Myocyte (in vitro differentiated cells): ENCODE data around the gene SLC25A26. TPM values are rescaled to one million over a fixed set of nuclear protein-coding genes. Genes with fewer than 3 reads are reported as not detected.
"Not testable (repeated sequence)": the region's sequence is repeated elsewhere in the genome, so short reads cannot be mapped to it uniquely, and the experiment has no call there.

Source experiments
- DNase-seq: peaks from one replicate; pipeline ENCODE4 v3.0.0-alpha.2; 2012; ENCODE audit warnings: low read depth
- total RNA-seq: library from RNA; depleted of rRNA; stranded (reverse); fragments of >200 nt; gene quantifications from 2 replicates; pipeline ENCODE4 v1.2.3, GENCODE V29; 2014

SLC25A26 gene
- total RNA-seq, 1 donor from 2014 or later: 18.9 TPM

DNA sequence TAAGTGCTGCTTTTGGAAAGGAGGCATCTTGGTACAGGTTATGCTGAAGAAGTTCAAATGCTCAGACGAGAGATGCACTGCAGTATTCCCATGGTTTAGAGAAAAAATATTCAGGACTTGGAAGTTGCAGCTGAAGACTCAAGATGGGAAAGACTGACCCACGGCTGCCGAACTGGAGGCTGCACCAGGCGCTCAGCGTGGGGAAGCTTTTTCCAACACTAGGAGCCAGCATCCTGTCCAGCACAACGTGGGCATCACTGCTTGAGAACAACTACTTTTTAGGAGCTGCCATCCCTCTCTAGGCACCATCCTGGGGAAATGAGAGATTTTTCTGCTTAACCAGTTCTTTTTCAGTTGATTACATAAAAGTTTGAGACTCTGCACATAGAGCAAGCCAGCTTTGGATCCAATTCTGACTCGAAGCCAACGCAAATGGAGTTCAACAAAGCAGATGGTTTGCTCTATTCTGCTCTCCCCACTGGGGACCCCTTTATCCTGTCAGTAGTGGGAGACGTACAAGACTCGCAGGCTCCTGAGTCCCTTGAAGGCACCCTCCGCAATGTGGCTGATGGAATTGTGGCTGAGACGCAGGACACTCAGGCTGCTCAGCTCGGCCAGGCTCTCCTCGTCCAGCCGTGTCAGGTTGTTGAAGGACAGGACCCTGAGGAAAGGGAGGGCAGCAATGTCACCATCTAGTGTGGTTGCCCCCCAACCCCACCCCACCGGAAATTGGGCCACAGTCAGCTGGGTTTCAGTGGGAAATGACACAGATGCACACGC is 186.2 kb downstream of the SLC25A26 start:
- no peak for DNase-seq

DNA sequence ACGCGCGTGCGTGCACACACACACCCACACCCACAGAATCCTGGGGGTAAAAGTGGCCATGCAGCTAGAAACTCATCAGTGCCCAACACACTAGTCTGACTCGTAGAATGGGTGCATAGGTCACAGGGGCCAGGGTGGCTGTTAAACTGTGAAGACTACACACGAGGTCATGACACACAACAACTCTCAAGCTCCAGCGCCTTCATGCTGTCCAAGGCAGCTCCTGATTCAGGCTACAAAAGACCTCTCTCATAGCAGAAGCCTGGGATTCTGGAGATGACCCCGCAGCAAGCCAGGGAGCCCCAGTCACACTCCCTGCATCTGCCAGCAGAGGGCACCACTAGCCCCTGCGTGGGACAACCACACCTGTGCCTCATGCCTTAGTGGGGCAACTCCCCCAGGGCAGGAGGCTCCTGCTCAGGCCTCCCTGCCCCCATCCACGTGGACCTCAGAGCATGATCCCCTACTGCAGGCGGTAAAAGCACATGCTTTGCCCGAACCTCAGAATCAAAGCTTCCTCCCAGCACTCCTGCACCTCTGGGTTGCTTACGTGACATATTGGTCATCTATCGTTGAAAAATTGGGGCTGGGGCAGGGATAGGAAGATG is 186.9 kb downstream of the SLC25A26 start:
- peak; percentile 59 for DNase-seq

DNA sequence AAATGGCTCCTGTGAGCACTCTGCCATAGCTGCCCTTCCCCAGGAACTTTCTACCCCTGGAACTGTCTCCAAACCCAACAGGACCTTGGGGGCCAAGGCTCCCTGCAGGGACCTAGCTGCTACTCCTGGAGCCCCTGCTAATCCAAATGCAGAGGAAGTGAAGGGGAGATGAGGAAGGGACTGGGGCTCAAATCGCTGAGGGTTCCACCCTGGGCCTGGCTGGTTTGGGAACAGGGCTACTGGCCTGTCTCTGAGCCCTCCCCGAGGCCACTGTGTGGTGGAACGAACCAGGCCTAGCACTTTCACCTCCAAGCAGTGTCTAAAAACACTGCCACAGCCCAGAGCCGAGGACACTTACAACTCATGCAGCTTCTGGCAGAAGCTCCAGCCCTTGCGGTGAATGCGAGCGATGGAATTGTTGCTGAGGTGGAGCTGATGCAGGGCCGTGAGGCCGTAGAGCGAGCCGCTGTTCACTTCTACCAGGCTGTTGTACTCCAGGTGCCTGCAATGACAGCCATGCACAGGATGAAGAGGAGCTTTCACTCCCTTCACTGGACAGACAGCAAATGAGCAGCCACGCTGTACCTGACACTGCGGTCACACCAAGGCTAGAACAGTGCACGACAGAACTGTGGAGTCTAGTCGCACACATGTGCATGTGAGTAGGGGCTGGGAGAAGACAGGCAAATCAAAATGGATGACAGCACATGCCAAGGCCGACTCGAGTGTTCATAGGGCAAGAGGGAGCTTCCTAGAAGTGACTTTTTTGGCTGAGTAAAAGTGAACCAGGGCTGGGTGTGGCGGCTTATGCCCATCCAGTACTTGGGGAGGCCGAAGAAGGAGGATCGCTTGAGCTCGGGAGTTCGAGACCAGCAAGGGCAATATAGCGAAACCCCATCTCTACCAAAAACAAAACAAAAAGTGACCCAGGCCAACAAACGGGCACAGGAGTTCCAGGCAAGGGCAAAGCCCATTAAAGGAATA is 189.3 kb downstream of the SLC25A26 start:
- no peak for DNase-seq

DNA sequence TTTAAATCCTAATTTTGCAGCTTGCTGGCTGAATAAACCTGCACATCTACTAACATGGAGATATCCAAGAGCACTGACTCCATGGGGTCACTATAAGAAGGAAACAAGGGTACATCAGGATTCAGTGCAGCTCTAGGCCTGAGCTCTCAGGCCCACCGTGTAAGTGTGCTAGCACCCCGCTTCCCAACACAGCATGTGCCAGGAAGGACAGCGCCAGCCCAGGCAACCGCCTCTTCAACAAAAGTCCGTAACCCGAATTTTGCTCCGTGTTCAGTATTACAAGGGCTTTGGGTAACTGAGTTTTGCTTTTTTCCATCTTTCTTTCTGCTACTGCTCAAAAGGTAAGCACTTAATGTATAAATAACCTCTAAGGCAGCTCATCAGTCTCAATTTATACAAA is 190.2 kb downstream of the SLC25A26 start:
- no peak for DNase-seq

DNA sequence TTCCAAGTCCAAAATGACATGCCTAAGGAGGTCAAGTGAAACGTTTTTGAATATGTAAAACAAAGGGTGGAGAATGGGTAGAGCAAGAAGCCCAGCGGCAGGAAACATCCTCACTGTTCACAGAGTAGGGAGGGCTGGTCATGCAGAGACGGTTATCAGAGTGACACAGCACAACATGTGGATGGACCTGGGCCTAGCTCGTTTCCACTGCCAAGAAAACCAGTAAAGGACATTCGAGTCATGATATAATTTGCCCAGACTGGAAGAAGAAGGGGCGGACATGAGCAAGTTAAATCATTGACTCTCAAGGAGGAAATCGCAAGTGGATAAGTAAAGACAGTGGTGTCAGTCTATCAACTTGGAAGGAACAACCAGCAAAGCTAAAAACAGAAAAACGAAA is 190.7 kb downstream of the SLC25A26 start:
- no peak for DNase-seq

DNA sequence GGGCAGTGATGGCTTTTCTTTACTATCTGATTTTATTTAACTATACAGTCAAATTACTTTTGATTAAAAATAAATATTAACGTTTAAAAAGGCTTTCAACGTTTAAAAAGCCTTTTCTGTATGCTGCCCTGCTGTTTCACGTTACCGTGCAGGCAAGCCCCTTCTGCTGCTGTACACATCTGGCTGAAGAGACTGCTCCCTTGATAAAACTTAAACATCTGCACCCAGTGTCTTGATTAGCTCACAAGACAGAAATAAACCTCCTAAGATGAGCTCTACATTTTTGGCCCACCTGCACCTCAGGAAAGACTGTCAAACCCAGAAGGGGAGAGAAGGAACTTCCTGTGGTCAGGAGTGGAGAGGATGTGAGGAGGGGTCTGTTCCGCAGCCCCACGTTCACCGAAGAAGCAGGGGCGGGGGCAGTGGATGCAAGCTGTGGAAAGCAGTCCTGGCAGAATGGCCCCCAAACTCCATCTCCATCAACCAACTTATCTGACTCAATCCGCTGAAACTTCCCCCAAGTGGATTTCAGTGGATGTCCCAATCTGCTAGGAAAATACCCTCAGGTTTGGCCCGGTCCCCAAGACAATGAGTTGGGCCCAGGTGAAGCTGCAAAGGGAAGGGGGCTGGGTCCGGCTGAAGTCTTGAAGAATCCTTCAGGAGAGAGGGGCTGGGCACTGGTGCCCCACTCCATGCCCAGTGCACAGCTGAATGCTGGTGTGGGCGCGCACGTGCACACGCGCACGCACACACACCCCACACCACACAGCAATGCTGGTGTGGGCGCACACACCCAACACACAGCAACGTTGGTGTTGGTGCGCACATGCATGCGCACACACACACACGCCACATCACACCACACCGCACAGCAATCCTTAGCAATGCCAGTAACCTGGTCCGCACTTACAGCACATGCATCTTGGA is 191.4 kb downstream of the SLC25A26 start:
- no peak for DNase-seq

DNA sequence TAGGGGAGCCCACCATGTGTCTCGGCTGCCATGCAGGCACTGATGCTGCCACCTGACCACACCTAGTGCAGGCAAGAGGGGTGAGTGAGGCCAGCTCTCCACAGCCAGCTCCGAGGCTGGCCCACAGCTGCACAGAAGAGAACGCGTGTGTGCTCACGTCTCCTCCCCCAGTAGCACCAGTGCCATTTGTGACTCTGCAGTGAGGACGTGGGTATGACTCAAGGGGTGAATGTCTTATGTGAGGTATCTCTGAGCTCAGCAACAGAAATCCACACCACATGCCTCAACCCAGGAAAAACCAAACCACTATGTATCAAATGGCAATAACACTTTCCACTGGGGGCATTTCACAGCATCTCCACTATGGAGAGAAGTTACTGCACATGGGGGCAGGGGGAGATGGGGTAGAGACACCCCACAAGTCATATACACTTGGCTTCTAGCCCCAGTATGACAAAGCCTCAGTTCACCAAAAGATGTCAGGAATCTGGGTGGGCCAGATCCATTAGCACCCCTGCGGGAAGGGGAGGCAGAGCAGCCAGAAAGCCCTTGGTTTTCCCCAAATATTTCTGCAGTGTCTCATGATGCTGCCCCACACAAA is 192.4 kb downstream of the SLC25A26 start:
- peak; percentile 92 for DNase-seq

DNA sequence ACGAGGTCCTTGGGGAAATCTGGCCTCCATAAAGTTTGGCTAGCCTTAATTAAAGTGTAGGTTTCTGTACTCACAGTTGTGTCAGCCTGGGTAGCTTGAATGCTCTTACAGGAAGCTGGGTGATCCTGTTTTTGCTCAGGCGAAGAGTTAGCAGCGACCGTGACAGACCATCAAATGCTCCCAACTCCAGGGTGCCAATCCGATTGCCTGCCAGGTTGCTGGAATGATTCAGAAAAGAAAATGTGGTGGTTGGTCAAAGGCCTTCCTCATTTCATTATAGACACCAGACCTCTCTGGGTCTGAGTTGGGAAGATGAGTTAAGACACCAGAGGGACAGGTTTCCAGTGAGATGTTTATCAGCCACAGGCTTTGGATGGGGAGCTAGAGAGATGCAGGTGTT is 194.0 kb downstream of the SLC25A26 start:
- DNase-seq: no peak

DNA sequence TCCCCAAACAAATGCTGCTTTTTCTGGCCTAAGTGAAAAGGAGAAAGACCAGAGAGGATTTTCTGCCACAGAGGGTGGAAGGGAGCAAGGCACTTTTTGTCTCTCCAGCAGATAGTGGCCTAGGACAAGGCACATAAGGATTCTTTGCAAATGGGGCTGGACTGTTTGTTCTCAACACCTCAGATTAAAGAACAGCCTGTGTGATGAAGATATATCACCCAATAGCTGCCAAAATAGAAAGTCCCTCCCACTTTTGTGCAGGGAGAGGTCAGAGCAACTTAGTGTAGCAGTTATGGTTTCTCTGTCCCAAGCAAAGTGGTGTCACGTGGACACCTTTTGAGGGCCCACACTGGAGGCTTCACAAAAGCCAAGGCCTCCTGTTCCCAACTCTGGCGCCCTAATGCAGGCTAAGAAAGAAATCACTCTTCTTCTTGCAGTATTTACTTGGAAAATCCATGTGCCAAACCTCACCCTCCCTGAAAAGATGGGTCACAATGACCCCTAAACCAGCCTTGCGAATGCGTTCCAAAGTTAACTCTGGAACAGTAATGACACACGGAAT is 195.1 kb downstream of the SLC25A26 start:
- DNase-seq: no peak

DNA sequence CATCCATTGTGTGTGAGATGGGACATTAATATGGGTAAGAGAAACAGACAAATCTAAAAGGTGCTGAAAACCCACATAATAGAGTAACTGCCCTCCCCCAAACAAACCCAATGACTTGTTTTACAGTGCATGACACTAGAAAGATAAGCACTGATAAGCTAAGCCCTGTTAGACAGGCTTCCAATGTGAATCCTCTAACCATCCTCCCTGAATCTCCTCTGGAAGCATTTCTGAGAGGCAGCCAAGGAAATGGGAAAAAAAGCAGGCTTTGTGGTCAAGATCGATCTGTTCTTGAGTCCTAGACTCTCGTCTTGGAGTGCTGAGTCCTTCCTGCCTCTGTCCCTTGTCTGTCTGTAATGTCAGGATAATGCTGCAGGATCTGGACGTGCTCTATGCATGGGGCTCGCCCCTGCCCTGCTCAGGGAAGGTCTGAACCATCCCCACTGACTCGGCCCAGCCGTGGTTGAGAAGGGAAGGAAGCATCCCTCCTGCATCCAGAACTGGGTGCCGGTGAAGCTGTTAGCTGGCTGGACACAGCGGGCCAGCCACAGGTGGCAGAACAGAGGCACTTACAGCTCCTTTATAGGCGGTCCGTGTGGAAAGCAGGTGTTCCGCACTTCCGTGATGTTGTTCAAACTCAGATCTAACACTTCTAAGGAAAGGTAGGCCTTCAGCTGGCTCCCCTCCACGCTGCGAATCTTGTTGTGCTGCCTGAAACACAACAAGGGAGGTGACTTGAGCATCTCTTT is 195.9 kb downstream of the SLC25A26 start:
- DNase-seq: no peak

DNA sequence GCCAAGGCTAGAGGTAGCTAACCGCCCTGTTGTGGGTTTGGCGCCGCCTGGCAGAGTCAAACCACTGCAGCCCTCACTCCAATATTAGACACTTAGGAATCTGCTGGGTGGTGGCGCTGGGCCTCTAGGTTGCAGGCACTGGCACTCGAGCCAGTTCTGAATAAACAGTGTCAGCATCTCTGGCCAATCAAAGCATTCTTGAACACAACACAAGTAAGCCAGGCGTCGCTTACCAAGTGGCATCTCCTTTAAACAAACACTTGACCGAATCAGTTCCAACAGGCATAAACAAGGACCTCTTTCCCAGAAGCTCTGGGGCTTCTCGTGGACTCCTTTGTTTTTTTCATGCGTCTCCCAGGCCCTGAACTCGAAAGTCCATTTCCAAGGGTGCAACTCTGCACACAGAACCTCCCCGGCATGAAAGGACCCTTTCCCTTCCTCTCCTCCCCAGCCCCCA is 197.7 kb downstream of the SLC25A26 start:
- DNase-seq: peak; percentile 69

DNA sequence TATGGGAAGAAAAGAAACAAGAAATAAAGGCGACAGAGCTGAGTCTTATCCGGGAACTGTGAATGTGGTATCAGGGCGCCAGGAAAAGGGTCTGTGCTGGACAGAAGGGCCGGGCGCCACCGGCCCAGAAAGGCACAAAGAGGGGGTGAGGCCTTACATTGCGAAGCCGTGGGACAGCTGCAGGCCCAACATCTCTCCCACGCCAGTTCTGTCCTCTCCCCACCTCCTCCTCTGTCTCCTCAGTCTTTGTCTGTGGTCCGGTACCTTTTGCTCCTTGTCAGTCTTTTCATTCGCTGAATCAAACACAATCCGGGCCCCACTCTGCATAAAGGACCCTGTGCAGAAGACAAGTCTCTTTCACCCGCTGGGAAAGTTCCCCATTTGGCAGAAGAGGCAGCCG is 198.2 kb downstream of the SLC25A26 start:
- DNase-seq: no peak

DNA sequence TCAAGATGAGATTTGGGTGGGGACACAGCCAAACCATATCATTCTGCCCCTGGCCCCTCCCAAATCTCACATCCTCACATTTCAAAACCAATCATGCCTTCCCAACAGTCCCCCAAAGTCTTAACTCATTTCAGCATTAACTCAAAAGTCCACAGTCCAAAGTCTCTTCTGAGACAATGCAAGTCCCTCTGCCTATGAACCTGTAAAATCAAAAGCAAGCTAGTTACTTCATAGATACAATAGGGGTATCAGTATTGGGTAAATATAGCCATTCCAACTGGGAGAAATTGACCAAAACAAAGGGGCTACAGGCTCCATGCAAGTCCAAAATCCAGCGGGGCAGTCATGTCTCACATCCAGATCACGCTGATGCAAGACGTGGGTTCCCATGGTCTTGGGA is 200.3 kb downstream of the SLC25A26 start:
- not testable (repeated sequence) for DNase-seq

DNA sequence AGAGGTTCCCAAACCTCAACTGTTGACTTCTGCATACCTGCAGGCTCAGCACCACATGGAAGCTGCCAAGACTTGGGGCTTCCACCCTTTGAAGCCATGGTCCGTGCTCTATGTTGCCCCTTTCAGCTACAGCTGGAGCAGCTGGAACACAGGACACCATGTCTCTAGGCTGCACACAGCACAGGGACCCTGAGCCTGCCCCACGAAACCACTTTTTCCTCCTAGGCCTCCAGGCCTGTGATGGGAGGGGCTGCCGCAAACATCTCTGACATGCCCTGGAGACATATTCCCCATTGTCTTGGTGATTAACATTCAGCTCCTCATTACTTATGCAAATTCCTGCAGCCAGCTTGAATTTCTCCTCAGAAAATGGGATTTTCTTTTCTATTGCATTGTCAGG is 201.1 kb downstream of the SLC25A26 start:
- DNase-seq: not testable (repeated sequence)

DNA sequence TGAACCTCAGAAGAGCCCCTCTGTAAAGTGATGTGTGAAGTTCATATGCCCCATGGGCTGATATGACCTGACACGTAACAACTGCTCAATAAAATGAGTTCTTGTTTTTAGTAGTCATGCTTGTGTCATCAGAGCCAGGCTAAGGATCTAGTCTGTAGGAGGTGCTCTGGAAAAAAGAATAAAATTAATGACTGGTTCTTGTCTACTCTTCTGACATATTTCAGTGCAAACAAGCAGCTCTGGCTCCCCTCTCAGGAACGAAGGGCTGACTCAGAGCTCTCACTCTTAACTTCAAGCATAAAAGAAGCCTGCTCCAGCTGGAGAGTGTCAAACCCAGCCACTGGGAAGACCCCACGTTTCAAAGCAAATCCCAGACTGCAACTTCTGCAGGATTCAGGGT is 203.0 kb downstream of the SLC25A26 start:
- DNase-seq: no peak

DNA sequence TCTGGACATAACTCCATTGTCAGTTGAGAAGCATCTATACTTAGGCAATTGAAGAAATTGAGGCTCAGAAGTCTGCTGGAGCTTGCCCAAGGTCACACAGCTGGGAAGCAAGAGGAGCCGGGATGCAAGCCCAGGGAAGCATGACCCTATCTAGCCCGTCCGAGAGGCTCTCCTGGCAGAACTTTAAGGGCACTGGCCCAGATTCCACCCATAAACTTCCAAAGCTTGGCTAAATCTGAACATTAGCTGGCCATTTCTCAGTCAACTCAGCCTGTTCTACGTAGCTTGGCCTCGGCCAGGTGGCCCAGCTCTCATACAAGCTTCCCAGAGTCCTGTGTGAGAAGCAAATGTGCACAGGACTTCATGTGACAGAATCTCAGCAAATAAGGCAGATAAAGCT is 204.2 kb downstream of the SLC25A26 start:
- no peak for DNase-seq

DNA sequence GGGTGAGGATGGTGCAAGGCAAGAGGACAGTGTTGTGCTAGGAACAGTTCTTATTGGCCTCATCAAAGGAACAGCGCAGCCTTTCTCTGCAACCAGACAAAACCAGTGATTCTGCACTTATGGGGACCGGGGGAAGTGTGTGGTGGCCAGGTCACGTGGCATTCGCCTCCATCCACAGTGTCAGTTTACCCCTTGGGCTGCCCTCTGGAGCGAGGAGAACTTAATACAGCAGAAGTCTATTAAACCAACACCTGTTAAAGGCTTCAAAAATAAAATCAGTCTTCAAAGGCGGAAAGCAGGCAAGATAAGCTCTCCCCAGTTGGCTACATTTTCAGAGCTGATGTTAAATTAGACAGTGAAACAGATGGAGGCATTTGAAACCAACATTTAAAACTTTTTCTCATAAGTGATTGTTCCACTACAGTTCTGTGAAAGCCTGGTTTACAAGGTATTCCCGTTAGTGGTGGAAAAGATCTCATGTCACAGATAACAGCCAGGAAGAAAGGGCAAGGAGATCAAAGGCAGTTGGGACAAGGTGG is 204.8 kb downstream of the SLC25A26 start:
- DNase-seq: no peak

DNA sequence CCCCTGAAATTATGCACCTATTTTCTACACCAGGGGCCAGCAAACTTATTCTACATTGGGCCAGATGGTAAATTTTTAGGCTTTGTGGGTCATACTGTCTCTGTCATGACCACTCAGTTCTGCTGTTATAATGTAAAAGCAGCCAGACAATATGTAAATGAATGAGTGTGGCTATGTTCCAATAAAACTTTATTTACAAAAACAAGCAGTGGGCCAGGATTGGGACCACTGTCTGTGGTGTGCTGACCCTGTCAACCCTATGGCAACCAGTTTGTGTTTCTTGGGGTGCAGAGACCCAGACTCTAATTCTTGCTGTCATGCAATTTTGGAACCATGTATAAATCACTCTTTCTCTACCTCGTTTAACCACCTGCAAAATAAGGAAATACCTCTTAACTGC is 205.3 kb downstream of the SLC25A26 start:
- DNase-seq: no peak

DNA sequence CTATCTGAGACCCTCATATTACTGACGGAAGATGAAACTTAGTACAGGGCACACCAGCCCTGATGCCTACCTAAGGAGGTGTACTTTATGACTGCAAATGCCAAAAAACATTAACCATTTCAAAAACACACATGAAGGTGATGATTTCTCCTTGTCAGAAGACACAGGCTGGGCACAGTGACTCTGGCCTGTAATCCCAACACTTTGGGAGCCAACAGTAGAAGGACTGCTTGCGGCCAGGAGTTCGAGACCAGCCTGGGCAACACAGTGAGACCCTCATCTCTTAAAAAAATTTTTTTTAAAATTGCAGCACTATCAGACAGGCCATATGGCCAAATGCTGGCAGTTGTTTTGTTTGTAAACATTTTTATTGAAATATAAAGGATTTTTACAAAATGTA is 206.6 kb downstream of the SLC25A26 start:
- no peak for DNase-seq
